Caki2 (cell line): ENCODE measurements around the gene USH2A. TPM values are rescaled to one million over a fixed set of nuclear protein-coding genes. Genes with fewer than 3 reads are reported as not detected.
A peak's percentile ranks its signal among the peaks of the same experiment; 100 is the strongest.

ENCODE experiments used
- DNase-seq: peaks from one replicate; pipeline ENCODE4 v3.0.0-alpha.2; 2015; ENCODE audit warnings: low read depth
- in situ Hi-C: cut with HindIII; loops from 2 replicates; pipeline ENCODE4 v1.10.0; 2016; ENCODE audit warnings: low sequenced_read_pairs, low pct_unique_long_range_greater_than_20kb, mixed read lengths
- total RNA-seq: library from RNA; depleted of rRNA; stranded (reverse); fragments of >200 nt; shearing (Covaris generic); gene quantifications from 2 replicates; pipeline ENCODE4 v1.2.3, GENCODE V29; 2014; ENCODE audit warnings: low replicate concordance

The USH2A gene
- total RNA-seq, 1 experiment from 2014 or later, result not detected

- in situ Hi-C loops, result no loop called here
- no peak for DNase-seq
These were observed 599.0 kb downstream of the USH2A start for GRCh38 chr1:215824245-215824644.

GRCh38 chr1:215819114-215819513, 604.1 kb downstream of the USH2A start:
- no peak for DNase-seq
- in situ Hi-C loops, result no loop called here

GRCh38 chr1:215807911-215808436, 615.3 kb downstream of the USH2A start:
- in situ Hi-C loops, result no loop called here
- DNase-seq, result no peak

- DNase-seq, result no peak
- in situ Hi-C loops, result no loop called here
These were observed 616.0 kb downstream of the USH2A start for GRCh38 chr1:215807218-215807617.

- in situ Hi-C loops, result no loop called here
- no peak for DNase-seq
These were observed 625.4 kb downstream of the USH2A start for GRCh38 chr1:215797859-215798258.

GRCh38 chr1:215794156-215794555, 629.1 kb downstream of the USH2A start:
- in situ Hi-C loops, result no loop called here
- DNase-seq, result no peak

- in situ Hi-C loops, result no loop called here
- DNase-seq, result peak; percentile 10
These were observed 630.1 kb downstream of the USH2A start for GRCh38 chr1:215793180-215793579.

GRCh38 chr1:215792446-215792845, 630.8 kb downstream of the USH2A start:
- DNase-seq, result no peak
- in situ Hi-C loops, result no loop called here

- no peak for DNase-seq
- in situ Hi-C loops, result no loop called here
These were observed 633.3 kb downstream of the USH2A start for GRCh38 chr1:215789981-215790380.

GRCh38 chr1:215786997-215787396, 636.3 kb downstream of the USH2A start:
- in situ Hi-C loops, result no loop called here
- DNase-seq, result no peak

- no peak for DNase-seq
- in situ Hi-C loops, result no loop called here
These were observed 642.6 kb downstream of the USH2A start for GRCh38 chr1:215780641-215781040.

- no peak for DNase-seq
- in situ Hi-C loops, result no loop called here
These were observed 643.1 kb downstream of the USH2A start for GRCh38 chr1:215780139-215780538.

GRCh38 chr1:215779729-215780128, 643.5 kb downstream of the USH2A start:
- DNase-seq, result no peak
- in situ Hi-C loops, result no loop called here

GRCh38 chr1:215777370-215777925, 645.8 kb downstream of the USH2A start:
- in situ Hi-C loops, result no loop called here
- no peak for DNase-seq

- no peak for DNase-seq
- in situ Hi-C loops, result no loop called here
These were observed 646.9 kb downstream of the USH2A start for GRCh38 chr1:215776336-215776735.

- in situ Hi-C loops, result no loop called here
- no peak for DNase-seq
These were observed 651.1 kb downstream of the USH2A start for GRCh38 chr1:215772151-215772550.

GRCh38 chr1:215768303-215768702, 654.9 kb downstream of the USH2A start:
- DNase-seq, result no peak
- in situ Hi-C loops, result no loop called here

- in situ Hi-C loops, result no loop called here
- no peak for DNase-seq
These were observed 655.5 kb downstream of the USH2A start for GRCh38 chr1:215767761-215768160.

GRCh38 chr1:215766521-215766920, 656.7 kb downstream of the USH2A start:
- DNase-seq, result no peak
- in situ Hi-C loops, result no loop called here

- in situ Hi-C loops, result no loop called here
These were observed 657.4 kb downstream of the USH2A start for GRCh38 chr1:215765833-215766232.

More at GRCh38 chr1:215765833-215766232, 657.4 kb downstream of the USH2A start:
- DNase-seq, result no peak
